ENCODE data around the gene PRSS53. TPM values are rescaled to one million over a fixed set of nuclear protein-coding genes. Genes with fewer than 3 reads are reported as not detected.
A peak's percentile ranks its signal among the peaks of the same experiment; 100 is the strongest.

PRSS53 gene
- total RNA-seq, 1 experiment from 2014 or later = 2.8 TPM

DNA sequence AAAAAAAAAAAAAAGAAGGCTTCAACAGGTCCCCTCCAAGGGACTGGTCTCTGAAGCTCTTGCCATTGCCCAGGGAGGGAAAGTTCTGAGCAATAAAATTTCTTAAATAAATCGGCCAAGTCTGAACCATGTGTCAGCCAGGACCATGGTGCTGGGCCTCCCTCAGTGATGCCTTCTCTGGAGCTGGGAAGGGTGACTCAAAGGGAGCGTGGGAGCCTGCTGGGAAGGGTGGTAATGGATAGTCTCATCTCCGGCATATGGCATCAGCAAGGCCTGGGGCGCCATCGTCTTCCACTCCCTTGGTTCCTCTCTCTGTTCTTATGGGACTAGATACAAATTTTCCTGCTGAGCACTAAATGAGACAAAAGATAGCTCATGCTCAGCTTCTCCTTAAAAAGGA lies 3.6 kb upstream of the PRSS53 start:
- Mint-ChIP-seq H3K36me3 (ENCODE audit: insufficient read depth in 1 of 3, low read depth in 3 of 3) (peaks cover 5 to 22% (median 22%) of the 10 kb centered on the region in 3 experiments; a peak in 6 of 7 replicates), H3K4me1 (peaks cover 9 to 15% of the 10 kb centered on the region in 2 experiments), H3K27me3 (ENCODE audit: low read depth) (no peaks in the 10 kb centered on the region; the same call in 1 of the 2 replicates), H3K4me3 (peak overlapping the region; percentile 92 to 99; a peak in 4 of 5 replicates), H3K27ac (no peak overlapping the region), H3K9me3 (no peaks in the 10 kb centered on the region; a peak in 1 of 5 replicates)
- H2BK20ac ChIP-seq (ENCODE audit: low read depth, low read length, poor library complexity, severe bottlenecking) = no peak overlapping the region
- no peak overlapping the region for H3K4me2 ChIP-seq (ENCODE audit: insufficient read depth, insufficient read length, low read length)
- no peak overlapping the region for H3K9ac ChIP-seq (ENCODE audit: extremely low read depth, insufficient read length, low read length)
- H4K20me1 ChIP-seq (ENCODE audit: control insufficient read depth, insufficient read depth, insufficient read length) = peaks cover 3% of the 10 kb centered on the region
- H3K9me3 ChIP-seq (ENCODE audit: control insufficient read depth, low read depth, low read length) = no peaks in the 10 kb centered on the region
- no peak overlapping the region for H2BK5ac ChIP-seq (ENCODE audit: insufficient read length, low read length)
- WGBS (ENCODE audit: extremely low coverage, insufficient read length, low lambda C conversion rate) = no CpG with 5 or more reads among the region's 5 CpGs
- no peak overlapping the region for H2AFZ ChIP-seq (ENCODE audit: low read length)
- H3K4me1 ChIP-seq (ENCODE audit: insufficient read depth, low read length) = peaks cover 2% of the 10 kb centered on the region; the same call in 1 of the 2 replicates
- H2AK5ac ChIP-seq (ENCODE audit: insufficient read length, low read length) = no peak overlapping the region
- no peak overlapping the region for H3K14ac ChIP-seq (ENCODE audit: insufficient read depth, low read length)
- H3K27ac ChIP-seq (ENCODE audit: insufficient read length, low read depth, low read length) = no peak overlapping the region
- peaks cover 11% of the 10 kb centered on the region for H3K23me2 ChIP-seq (ENCODE audit: insufficient read length, low read depth, low read length, poor library complexity, severe bottlenecking)
- peaks cover 2% of the 10 kb centered on the region for H3K79me1 ChIP-seq (ENCODE audit: insufficient read depth, low read depth, low read length, poor library complexity, severe bottlenecking)
- H2BK15ac ChIP-seq (ENCODE audit: low read depth, low read length) = no peak overlapping the region
- no peak for DNase-seq
- no peak overlapping the region for H2BK120ac ChIP-seq (ENCODE audit: low read depth, low read length, poor library complexity, severe bottlenecking)
- no peak overlapping the region for H3K23ac ChIP-seq (ENCODE audit: insufficient read length, low read depth, low read length)
- no peak overlapping the region for H3K18ac ChIP-seq (ENCODE audit: insufficient read length, low read depth, low read length)
- H3K56ac ChIP-seq (ENCODE audit: insufficient read length, low read depth, low read length) = no peak overlapping the region
- H3K27me3 ChIP-seq (ENCODE audit: insufficient read depth, low read length) = no peaks in the 10 kb centered on the region
- H4K8ac ChIP-seq (replicated peaks; ENCODE audit: insufficient read length, low read depth, low read length) = no peak overlapping the region
- H3T11ph ChIP-seq (ENCODE audit: low read length) = no peak overlapping the region
- no peak overlapping the region for H4K5ac ChIP-seq (ENCODE audit: insufficient read length, low read depth, low read length)
- TF ChIP-seq, protein P1, sequence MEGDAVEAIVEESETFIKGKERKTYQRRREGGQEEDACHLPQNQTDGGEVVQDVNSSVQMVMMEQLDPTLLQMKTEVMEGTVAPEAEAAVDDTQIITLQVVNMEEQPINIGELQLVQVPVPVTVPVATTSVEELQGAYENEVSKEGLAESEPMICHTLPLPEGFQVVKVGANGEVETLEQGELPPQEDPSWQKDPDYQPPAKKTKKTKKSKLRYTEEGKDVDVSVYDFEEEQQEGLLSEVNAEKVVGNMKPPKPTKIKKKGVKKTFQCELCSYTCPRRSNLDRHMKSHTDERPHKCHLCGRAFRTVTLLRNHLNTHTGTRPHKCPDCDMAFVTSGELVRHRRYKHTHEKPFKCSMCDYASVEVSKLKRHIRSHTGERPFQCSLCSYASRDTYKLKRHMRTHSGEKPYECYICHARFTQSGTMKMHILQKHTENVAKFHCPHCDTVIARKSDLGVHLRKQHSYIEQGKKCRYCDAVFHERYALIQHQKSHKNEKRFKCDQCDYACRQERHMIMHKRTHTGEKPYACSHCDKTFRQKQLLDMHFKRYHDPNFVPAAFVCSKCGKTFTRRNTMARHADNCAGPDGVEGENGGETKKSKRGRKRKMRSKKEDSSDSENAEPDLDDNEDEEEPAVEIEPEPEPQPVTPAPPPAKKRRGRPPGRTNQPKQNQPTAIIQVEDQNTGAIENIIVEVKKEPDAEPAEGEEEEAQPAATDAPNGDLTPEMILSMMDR (conservative IDR thresholded peaks at IDR 0.05) = no peak
- H4K91ac ChIP-seq (ENCODE audit: insufficient read length, low read depth, low read length) = no peak overlapping the region
- H3K79me2 ChIP-seq (ENCODE audit: insufficient read depth, low read length) = peaks cover 2% of the 10 kb centered on the region; the same call in 1 of the 2 replicates
- H2BK12ac ChIP-seq (ENCODE audit: insufficient read length, low read depth, low read length) = no peak overlapping the region
- H3K4ac ChIP-seq (ENCODE audit: low read depth, low read length) = no peak overlapping the region

Measured in H9 (cell line).